CD14-positive monocyte (primary cell): ENCODE data around the gene SPEN. TPM values are rescaled to one million over a fixed set of nuclear protein-coding genes. Genes with fewer than 3 reads are reported as not detected.

ENCODE experiments used
- DNase-seq, 3 donors: peaks; one replicate each; pipeline ENCODE4 v3.0.0-alpha.2; 2011 to 2022
- H2AFZ ChIP-seq: 2 replicates; pipeline ENCODE4 v1.6.0; 2012; ENCODE audit warnings: mild to moderate bottlenecking, low read depth, low read length, inconsistent platforms; ENCODE audit not compliant: insufficient read depth, poor library complexity, severe bottlenecking
- H3K27ac ChIP-seq, 2 donors: 1 replicate in 1 of 2; 2 replicates in 1 of 2; pipeline ENCODE4 v1.5.1; 2012 to 2013; ENCODE audit warnings: low read length in 2 of 2, control low read depth in 1 of 2, inconsistent platforms in 1 of 2, low read depth in 1 of 2, mild to moderate bottlenecking in 1 of 2
- H3K27me3 ChIP-seq, 2 donors: one replicate each; pipeline versions ENCODE4 v1.6.0 to v1.6.1; 2011 to 2013; ENCODE audit warnings: low read length in 2 of 2; ENCODE audit not compliant: control insufficient read depth in 2 of 2, insufficient read depth in 2 of 2
- H3K36me3 ChIP-seq, 2 donors: replicated peaks in 1 of 2; 1 replicate in 1 of 2; 2 replicates in 1 of 2; pipeline versions ENCODE4 v1.5.1 to v1.6.1; 2012 to 2013; ENCODE audit warnings: low read length in 2 of 2, control low read depth in 1 of 2, inconsistent platforms in 1 of 2, mild to moderate bottlenecking in 1 of 2; ENCODE audit not compliant: insufficient read depth in 2 of 2, control insufficient read depth in 1 of 2
- H3K4me1 ChIP-seq, 2 donors: 1 replicate in 1 of 2; 2 replicates in 1 of 2; pipeline versions ENCODE4 v1.5.1 to v1.6.1; 2012 to 2013; ENCODE audit warnings: low read length in 2 of 2, control low read depth in 1 of 2, inconsistent platforms in 1 of 2, mild to moderate bottlenecking in 1 of 2, moderate library complexity in 1 of 2; ENCODE audit not compliant: insufficient read depth in 2 of 2, control insufficient read depth in 1 of 2
- H3K4me2 ChIP-seq: replicated peaks from 2 replicates; pipeline ENCODE3; 2012; ENCODE audit warnings: low read length, moderate library complexity, mild to moderate bottlenecking; ENCODE audit not compliant: poor library complexity, severe bottlenecking; ENCODE audit errors: extremely low read depth
- H3K4me3 ChIP-seq, 3 experiments: fragments of 200-600 bp in 1 of 3; sonication (generic) in 1 of 3; replicated peaks in 1 of 3; 1 replicate in 2 of 3; 2 replicates in 1 of 3; pipeline ENCODE4 v1.5.1; 2011 to 2013; ENCODE audit warnings: low read length in 3 of 3, mild to moderate bottlenecking in 3 of 3, control low read depth in 2 of 3, low read depth in 2 of 3, inconsistent platforms in 1 of 3, moderate library complexity in 1 of 3
- H3K79me2 ChIP-seq: 2 replicates; pipeline ENCODE4 v1.6.0; 2012; ENCODE audit warnings: mild to moderate bottlenecking, control low read depth, inconsistent platforms, low read length, moderate library complexity; ENCODE audit not compliant: insufficient read depth
- H3K9ac ChIP-seq: 2 replicates; pipeline ENCODE4 v1.6.0; 2017; ENCODE audit warnings: low read length, mild to moderate bottlenecking; ENCODE audit not compliant: insufficient read depth, poor library complexity, severe bottlenecking
- H3K9me3 ChIP-seq, 2 donors: replicated peaks in 1 of 2; 1 replicate in 1 of 2; 2 replicates in 1 of 2; pipeline versions ENCODE4 v1.5.1 to v1.6.1; 2012 to 2013; ENCODE audit warnings: low read length in 2 of 2, control low read depth in 1 of 2; ENCODE audit not compliant: control insufficient read depth in 1 of 2, insufficient read depth in 1 of 2
- H4K20me1 ChIP-seq: 2 replicates; pipeline ENCODE4 v1.6.0; 2012; ENCODE audit warnings: mild to moderate bottlenecking, low read length, control low read depth, moderate library complexity; ENCODE audit not compliant: insufficient read depth
- H3K27ac Mint-ChIP-seq, 7 donors: one replicate each; pipeline ENCODE4 v1.8.0; 2020; ENCODE audit warnings: mild to moderate bottlenecking in 7 of 7, mixed read lengths in 7 of 7, moderate library complexity in 6 of 7, inconsistent platforms in 2 of 7
- H3K27me3 Mint-ChIP-seq, 3 donors: one replicate each; pipeline ENCODE4 v1.8.0; 2021 to 2022; ENCODE audit warnings: low read depth in 3 of 3, mild to moderate bottlenecking in 3 of 3, mixed read lengths in 3 of 3, moderate library complexity in 3 of 3, inconsistent platforms in 1 of 3
- H3K36me3 Mint-ChIP-seq, 2 donors: one replicate each; pipeline ENCODE4 v1.8.0; 2020; ENCODE audit warnings: mixed read lengths in 2 of 2, inconsistent platforms in 1 of 2, mild to moderate bottlenecking in 1 of 2
- H3K4me1 Mint-ChIP-seq: one replicate; pipeline ENCODE4 v1.8.0; 2020; ENCODE audit warnings: mild to moderate bottlenecking, mixed read lengths
- H3K4me3 Mint-ChIP-seq, 2 donors: one replicate each; pipeline ENCODE4 v1.8.0; 2020; ENCODE audit warnings: mild to moderate bottlenecking in 2 of 2, mixed read lengths in 2 of 2, moderate library complexity in 1 of 2
- H3K9me3 Mint-ChIP-seq, 7 donors: one replicate each; pipeline ENCODE4 v1.8.0; 2020 to 2022; ENCODE audit warnings: mixed read lengths in 7 of 7, mild to moderate bottlenecking in 6 of 7, moderate library complexity in 6 of 7, inconsistent platforms in 2 of 7
- CTCF ChIP-seq: fragments of 200-600 bp; IDR thresholded peaks from one replicate; pipeline ENCODE4 v1.8.0; 2022; ENCODE audit warnings: antibody characterized with exemption, mild to moderate bottlenecking
- WGBS: methylation state at CpG from one replicate; pipeline ENCODE4 v1.1.5; 2013; ENCODE audit warnings: missing lambda C conversion rate; ENCODE audit not compliant: insufficient coverage; 5-methylcytosine and 5-hydroxymethylcytosine counted together
- intact Hi-C, 2 donors: fragments of 100-400 bp; cut with micrococcal nuclease; formaldehyde crosslinking; loops; one replicate each; pipeline versions ENCODE4 v1.15.0 to v1.15.1; 2023
- polyA plus RNA-seq, 3 donors: library from polyadenylated mRNA; depleted of rRNA in 1 of 3; unstranded in 2 of 3; stranded (reverse) in 1 of 3; fragments of 300-500 nt in 2 of 3; fragments of >200 nt in 1 of 3; fragmentation: Illumina TruSeq in 2 of 3; gene quantifications; 1 replicate in 2 of 3; 2 replicates in 1 of 3; pipeline ENCODE4 v1.2.3, GENCODE V29; 2012 to 2021

SPEN gene
- polyA plus RNA-seq, 3 donors, result 3.1 to 30.9 (median 6.1) TPM

DNA sequence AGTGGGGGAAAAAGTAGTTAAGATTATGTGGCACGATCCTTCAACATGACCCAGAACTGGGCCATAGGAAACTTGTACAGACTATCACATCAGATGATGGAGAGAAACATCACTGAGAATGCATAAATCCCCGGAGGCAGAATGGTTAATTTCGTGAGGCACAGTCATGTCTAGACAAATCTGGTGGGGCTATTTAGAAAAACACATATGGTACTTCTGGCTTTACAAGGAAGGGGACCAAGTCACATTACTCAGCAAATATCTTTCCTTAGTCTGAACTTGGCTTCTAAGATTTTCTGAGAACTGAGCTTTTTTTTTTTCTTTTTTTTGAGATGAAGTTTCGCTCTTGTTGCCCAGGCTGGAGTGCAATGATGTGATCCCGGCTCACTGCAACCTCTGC lies 30.8 kb upstream of the SPEN start:
- Histone ChIP-seq H3K79me2 (no peaks in the 10 kb centered on the region), H3K4me1 (peaks cover 0 to 2% of the 10 kb centered on the region in 2 donors), H3K4me2 (no peak overlapping the region), H3K27me3 (no peaks in the 10 kb centered on the region), H3K36me3 (no peaks in the 10 kb centered on the region), H2AFZ (no peak overlapping the region), H3K9me3 (no peaks in the 10 kb centered on the region), H3K27ac (no peak overlapping the region), H4K20me1 (no peaks in the 10 kb centered on the region), H3K4me3 (no peak overlapping the region), H3K9ac (no peak overlapping the region)
- no peak for TF ChIP-seq CTCF
- intact Hi-C loops, result no loop called here
- Mint-ChIP-seq H3K27ac (peak overlapping the region in 1 of 7 donors; percentile 32), H3K4me1 (peaks cover 5% of the 10 kb centered on the region), H3K36me3 (peaks cover 0 to 11% of the 10 kb centered on the region in 2 donors), H3K4me3 (no peak overlapping the region), H3K9me3 (peaks cover 0 to under 1% (median 0%) of the 10 kb centered on the region in 7 donors), H3K27me3 (peaks cover 0 to 3% (median 2%) of the 10 kb centered on the region in 3 donors)
- WGBS, result 82% methylated on average over 2 of the region's 5 CpGs
- no peak for DNase-seq

DNA sequence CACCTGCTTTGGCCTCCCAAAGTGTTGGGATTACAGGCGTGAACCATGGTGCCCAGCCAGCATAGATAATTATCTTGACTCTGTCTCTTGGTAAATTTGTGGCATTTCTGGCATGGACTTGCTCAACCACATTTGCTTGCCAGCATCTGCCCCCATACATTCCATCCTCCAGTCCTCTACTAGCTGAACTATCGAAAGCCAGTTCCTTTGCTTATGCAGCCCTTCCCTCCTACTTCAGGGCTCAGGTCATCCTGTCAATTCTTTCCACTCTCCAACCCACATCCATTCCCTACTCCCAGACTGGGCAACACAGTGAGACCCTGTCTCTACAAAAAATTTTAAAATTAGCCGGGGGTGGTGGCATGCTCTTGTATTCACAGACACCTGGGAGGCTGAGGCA lies 27.0 kb upstream of the SPEN start:
- TF ChIP-seq CTCF, result no peak
- peaks cover 0 to 2% (median 0%) of the 10 kb centered on the region in 3 donors for H3K27me3 Mint-ChIP-seq
- 83% methylated on average over 1 of the region's 3 CpGs for WGBS
- intact Hi-C loops, result loop anchor here in 1 of 2 donors (5.0 kb wide), 1 partner anchor 42 kb away; no protein-coding TSS in a partner anchor
- no peak overlapping the region for H3K4me3 Mint-ChIP-seq
- H3K36me3 Mint-ChIP-seq, result peaks cover 0 to 11% of the 10 kb centered on the region in 2 donors
- peaks cover 10% of the 10 kb centered on the region for H3K4me1 Mint-ChIP-seq
- no peak for DNase-seq
- H2AFZ ChIP-seq, result no peak overlapping the region
- H3K9me3 Mint-ChIP-seq, result peaks cover 0 to 2% (median 0%) of the 10 kb centered on the region in 7 donors
- H3K27me3 ChIP-seq, result no peaks in the 10 kb centered on the region
- peaks cover 14 to 22% of the 10 kb centered on the region in 2 donors for H3K4me1 ChIP-seq
- H3K79me2 ChIP-seq, result no peaks in the 10 kb centered on the region
- no peak overlapping the region for H3K27ac Mint-ChIP-seq
- H3K9ac ChIP-seq, result no peak overlapping the region
- H3K36me3 ChIP-seq, result no peaks in the 10 kb centered on the region
- no peak overlapping the region for H3K4me3 ChIP-seq
- no peak overlapping the region for H3K27ac ChIP-seq
- no peaks in the 10 kb centered on the region for H3K9me3 ChIP-seq
- no peak overlapping the region for H3K4me2 ChIP-seq
- no peaks in the 10 kb centered on the region for H4K20me1 ChIP-seq
